HEK293 (cell line): ENCODE results near the gene AJM1.

ENCODE experiments used
- CTCF ChIP-seq: fragments of 450-650 bp; formaldehyde crosslinking; IDR thresholded peaks from 2 replicates; pipeline ENCODE4 v1.5.1; 2016; ENCODE audit warnings: missing biosample characterization, missing genetic modification characterization
- KLF16 ChIP-seq: fragments of 450-650 bp; formaldehyde crosslinking; IDR thresholded peaks from 2 replicates; pipeline ENCODE4 v1.5.1; 2017; ENCODE audit warnings: missing biosample characterization, missing genetic modification characterization
- SCRT1 ChIP-seq: fragments of 450-650 bp; formaldehyde crosslinking; IDR thresholded peaks from 2 replicates; pipeline ENCODE4 v1.5.1; 2016; ENCODE audit warnings: missing biosample characterization, missing genetic modification characterization, borderline replicate concordance
- SP2 ChIP-seq: fragments of 450-650 bp; formaldehyde crosslinking; IDR thresholded peaks from 2 replicates; pipeline ENCODE4 v1.5.1; 2016; ENCODE audit warnings: missing biosample characterization, missing genetic modification characterization
- TRIM28 ChIP-seq: IDR thresholded peaks from 2 replicates; pipeline ENCODE4 v1.6.1; 2011; ENCODE audit warnings: low read length, control low read depth, borderline replicate concordance
- YY1 ChIP-seq: fragments of 450-650 bp; formaldehyde crosslinking; IDR thresholded peaks from 2 replicates; pipeline ENCODE4 v1.5.1; 2018; ENCODE audit warnings: missing biosample characterization, missing genetic modification characterization
- ZBTB1 ChIP-seq: fragments of 450-650 bp; formaldehyde crosslinking; IDR thresholded peaks from 2 replicates; pipeline ENCODE4 v1.5.1; 2016; ENCODE audit warnings: missing biosample characterization, missing genetic modification characterization
- ZEB2 ChIP-seq: fragments of 450-650 bp; formaldehyde crosslinking; IDR thresholded peaks from 2 replicates; pipeline ENCODE4 v1.5.1; 2016; ENCODE audit warnings: missing biosample characterization, missing genetic modification characterization
- ZNF121 ChIP-seq: fragments of 450-650 bp; formaldehyde crosslinking; IDR thresholded peaks from 2 replicates; pipeline ENCODE4 v1.5.1; 2016; ENCODE audit warnings: missing biosample characterization, missing genetic modification characterization
- ZNF292 ChIP-seq: fragments of 450-650 bp; formaldehyde crosslinking; IDR thresholded peaks from 2 replicates; pipeline ENCODE4 v1.5.1; 2016; ENCODE audit warnings: low read depth, missing biosample characterization, missing genetic modification characterization, borderline replicate concordance
- ZNF423 ChIP-seq: fragments of 450-650 bp; formaldehyde crosslinking; IDR thresholded peaks from 2 replicates; pipeline ENCODE4 v1.5.1; 2016; ENCODE audit warnings: missing biosample characterization, missing genetic modification characterization
- ZSCAN16 ChIP-seq: fragments of 450-650 bp; formaldehyde crosslinking; IDR thresholded peaks from 2 replicates; pipeline ENCODE4 v1.5.1; 2016; ENCODE audit warnings: missing biosample characterization, missing genetic modification characterization

- TF ChIP-seq CTCF (tag by site-specific recombination) = no peak
- no peak for TF ChIP-seq SCRT1 (tag by site-specific recombination)
- no peak for TF ChIP-seq ZNF121
- no peak for TF ChIP-seq YY1 (tag by site-specific recombination)
- TF ChIP-seq ZBTB1 (tag by site-specific recombination) = no peak
- TF ChIP-seq ZSCAN16 (tag by site-specific recombination) = no peak
- TF ChIP-seq SP2 (tag by site-specific recombination) = peak; percentile 15; the same call in 1 of the 2 replicates
- no peak for TF ChIP-seq KLF16 (tag by site-specific recombination)
- TF ChIP-seq ZEB2 (tag by site-specific recombination) = no peak
- no peak for TF ChIP-seq ZNF423 (tag by site-specific recombination)
- TF ChIP-seq TRIM28 = no peak
- TF ChIP-seq ZNF292 (tag by site-specific recombination) = no peak
These were observed 38.4 kb downstream of the AJM1 start for GRCh38 chr9:136880651-136881050.
